Right ventricle myocardium inferior (tissue), 1 donor: ENCODE results near the gene RPL31. TPM values are rescaled to one million over a fixed set of nuclear protein-coding genes. Genes with fewer than 3 reads are reported as not detected.
"Not testable (repeated sequence)": the region's sequence is repeated elsewhere in the genome, so short reads cannot be mapped to it uniquely, and the experiment has no call there.

ENCODE experiments used
- ATAC-seq: fragments of 200-7000 bp; cut with Tn5 transposase; one replicate; pipeline ENCODE4 v1.9.1; 2020; ENCODE audit warnings: mild to moderate bottlenecking, moderate library complexity
- DNase-seq: peaks from one replicate; pipeline ENCODE4 v3.0.0; 2021; ENCODE audit errors: missing footprints
- intact Hi-C: fragments of 100-400 bp; cut with DNase I; formaldehyde crosslinking; loops from one replicate; pipeline ENCODE4 v1.11.0; 2022
- total RNA-seq: library from RNA; stranded (reverse); fragmentation: NEBNext Ultra II Directional; extraction: Animal tissue kit (Norgen Biotek cat#: 25700); gene quantifications from one replicate; pipeline ENCODE4 v1.2.1, GENCODE V29; 2021
- donor health status: DM: no; HTN: yes; CAD: no; lungs with severe emphysema.

The RPL31 gene
- total RNA-seq, 1 donor from 2014 or later = 848 TPM

GRCh38 chr2:101040761-101041160 is 38.7 kb downstream of the RPL31 start:
- DNase-seq (no peak), ATAC-seq (peak; percentile 59)
- intact Hi-C loops = no loop called here

- DNase-seq (no peak), ATAC-seq (no peak)
- intact Hi-C loops = no loop called here
Observed at GRCh38 chr2:101041413-101041812, 39.3 kb downstream of the RPL31 start.

DNA sequence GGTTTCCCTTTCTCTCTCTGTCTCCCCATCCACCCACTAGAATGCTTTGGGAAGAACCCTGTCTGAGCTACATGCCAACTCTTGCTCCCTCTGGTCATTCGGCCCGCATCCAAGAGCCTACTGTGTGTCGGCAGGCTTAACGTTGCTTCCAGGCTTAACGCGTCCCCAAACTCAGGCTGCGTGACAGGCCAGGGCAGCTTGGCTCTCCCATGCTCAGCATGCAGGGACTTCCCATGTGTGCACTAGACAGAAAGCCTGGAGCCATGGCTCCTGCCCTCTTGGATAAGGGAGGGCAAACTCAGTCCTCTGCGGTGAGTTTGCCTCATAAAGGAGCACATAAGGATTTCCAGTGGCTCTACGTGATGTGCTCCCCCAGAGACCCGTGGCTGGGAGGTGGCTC is 43.2 kb downstream of the RPL31 start:
- no peak for ATAC-seq

GRCh38 chr2:101047075-101047766 is 45.1 kb downstream of the RPL31 start:
- ATAC-seq (peak; percentile 39), DNase-seq (no peak)
- intact Hi-C loops = no loop called here

More for the DNA sequence above, 43.2 kb downstream of the RPL31 start:
- DNase-seq = no peak
- intact Hi-C loops = no loop called here

- DNase-seq = peak; percentile 78
- peak; percentile 91 for ATAC-seq
- intact Hi-C loops = no loop called here
Observed at GRCh38 chr2:101047774-101048173, 45.7 kb downstream of the RPL31 start.

DNA sequence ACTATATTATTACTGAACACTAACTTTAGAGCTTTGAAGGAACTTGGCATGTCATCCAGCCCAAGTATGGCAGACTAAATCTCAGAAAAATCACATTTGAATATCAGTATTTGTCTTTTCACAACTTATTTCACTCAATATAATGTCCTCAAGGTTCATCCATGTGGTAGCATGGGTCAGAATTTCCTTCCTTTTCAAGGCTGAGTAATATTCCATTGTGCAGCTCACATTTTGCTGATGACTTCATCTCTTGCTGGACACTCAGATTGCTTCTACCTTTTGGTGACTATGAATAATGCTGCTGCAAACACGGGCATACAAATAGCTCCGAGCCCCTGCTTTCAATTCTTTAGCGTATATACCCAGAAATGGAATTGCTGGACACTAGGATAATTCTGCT is 46.7 kb downstream of the RPL31 start:
- ATAC-seq = no peak
- no peak for DNase-seq
- intact Hi-C loops = no loop called here

DNA sequence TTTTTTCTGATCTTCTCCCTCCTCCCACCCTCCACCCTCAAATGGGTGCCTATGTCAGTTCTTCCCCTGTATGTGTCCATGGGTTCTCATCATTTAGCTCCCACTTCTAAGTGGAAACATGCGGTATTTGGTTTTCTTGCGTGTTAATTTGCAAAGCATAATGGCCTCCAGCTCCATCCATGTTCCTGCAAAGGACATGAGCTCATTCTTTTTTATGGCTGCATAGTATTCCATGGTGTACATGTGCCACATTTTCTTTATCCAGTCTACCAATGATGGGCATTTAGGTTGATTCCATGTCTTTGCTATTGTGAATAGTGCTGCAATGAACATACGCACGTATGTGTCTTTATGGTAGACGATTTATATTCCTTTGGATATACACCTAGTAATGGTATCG is 48.8 kb downstream of the RPL31 start:
- intact Hi-C loops, DNase-seq, ATAC-seq: not testable (repeated sequence)

DNA sequence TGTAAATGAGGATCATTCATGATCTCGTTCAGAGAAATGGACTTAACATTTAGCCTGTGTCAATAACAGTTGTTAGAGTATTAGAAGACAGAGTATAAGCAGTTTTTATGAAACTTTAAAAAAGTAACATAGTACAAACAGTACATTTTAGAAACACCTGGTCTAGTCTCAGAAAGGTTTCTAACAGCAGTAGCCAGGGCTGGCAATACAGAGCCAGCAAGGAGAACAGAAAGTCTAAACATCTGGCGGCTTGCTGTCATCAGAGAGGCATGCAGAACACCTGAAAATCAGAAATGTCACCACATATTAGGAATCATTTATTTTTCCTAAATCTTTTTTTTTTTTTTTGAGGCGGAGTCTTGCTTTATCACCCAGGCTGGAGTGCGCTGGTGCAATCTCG is 50.1 kb downstream of the RPL31 start:
- DNase-seq = no peak
- ATAC-seq = no peak
- intact Hi-C loops = no loop called here

DNA sequence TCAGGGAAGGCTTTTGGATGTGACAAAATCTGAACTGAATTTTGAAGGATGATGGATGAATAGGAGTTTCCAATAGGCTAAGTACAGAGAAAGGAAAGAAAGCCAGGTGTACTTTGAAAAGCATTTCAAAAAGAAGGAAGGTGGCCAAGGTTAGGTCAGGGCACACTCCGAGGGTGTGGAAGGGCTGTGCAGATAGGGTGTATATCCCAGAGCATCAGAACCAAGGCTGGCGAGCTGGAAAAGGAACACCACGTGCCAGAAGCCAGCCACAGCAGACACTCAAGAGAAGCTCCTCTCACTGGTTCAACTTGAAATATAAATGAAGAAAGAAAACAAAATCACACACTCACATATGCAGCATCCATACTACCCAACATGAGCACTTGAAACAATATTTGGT is 51.0 kb downstream of the RPL31 start:
- intact Hi-C loops = no loop called here
- ATAC-seq = peak; percentile 42

More for the DNA sequence above, 51.0 kb downstream of the RPL31 start:
- no peak for DNase-seq

Other genes with a start within 250 kb of the RPL31 start
- 38.0 TPM for gene NPAS2, start 182.2 kb upstream of the RPL31 start, total RNA-seq
- gene TBC1D8, start 149.1 kb downstream of the RPL31 start, total RNA-seq = 37.9 TPM